ENCODE data around the gene MPPED1. TPM values are rescaled to one million over a fixed set of nuclear protein-coding genes. Genes with fewer than 3 reads are reported as not detected.

Gene MPPED1
- total RNA-seq, 1 experiment from 2014 or later, result not detected

GRCh38 chr22:43419371-43420080 lies 7.7 kb downstream of the MPPED1 start:
- H3K9me3 ChIP-seq, result no peaks in the 10 kb centered on the region
- DNase-seq, result no peak
- no peak overlapping the region for H3K4me3 ChIP-seq
- peaks cover 5% of the 10 kb centered on the region for H3K27me3 ChIP-seq
- H3K36me3 ChIP-seq, result no peaks in the 10 kb centered on the region

GRCh38 chr22:43421046-43421665 lies 9.3 kb downstream of the MPPED1 start:
- Histone ChIP-seq H3K9me3 (no peaks in the 10 kb centered on the region), H3K27me3 (no peaks in the 10 kb centered on the region; the same call in none of the 2 replicates), H3K4me3 (no peak overlapping the region), H3K36me3 (no peaks in the 10 kb centered on the region)
- no peak for DNase-seq

- Histone ChIP-seq H3K9me3 (no peaks in the 10 kb centered on the region), H3K27me3 (no peaks in the 10 kb centered on the region; the same call in 1 of the 2 replicates), H3K36me3 (no peaks in the 10 kb centered on the region), H3K4me3 (no peak overlapping the region)
- DNase-seq, result no peak
These were observed 10.3 kb downstream of the MPPED1 start for GRCh38 chr22:43421914-43422615.

DNA sequence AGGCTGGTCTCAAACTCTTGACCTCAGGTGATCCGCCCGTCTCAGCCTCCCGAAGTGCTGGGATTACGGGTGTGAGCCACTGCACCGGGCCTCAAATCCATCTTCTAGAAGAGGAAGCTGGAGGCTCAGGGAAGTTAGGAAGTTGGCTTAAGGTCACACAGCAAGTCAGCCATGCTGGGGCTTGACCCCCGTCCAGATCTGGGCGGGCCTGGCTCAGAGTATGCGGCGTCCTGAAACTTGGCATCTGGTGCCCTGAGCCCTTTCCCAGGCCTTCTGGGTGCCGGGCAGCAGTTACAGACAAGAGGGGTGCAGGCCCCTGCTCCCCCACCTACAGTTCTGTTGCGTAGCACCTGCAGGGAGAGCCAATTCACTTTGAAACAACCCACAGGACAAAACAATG lies 11.2 kb downstream of the MPPED1 start:
- Histone ChIP-seq H3K36me3 (no peaks in the 10 kb centered on the region), H3K4me3 (no peak overlapping the region), H3K27me3 (no peaks in the 10 kb centered on the region), H3K9me3 (no peaks in the 10 kb centered on the region)
- DNase-seq, result no peak

- Histone ChIP-seq H3K27me3 (no peaks in the 10 kb centered on the region), H3K4me3 (no peak overlapping the region), H3K36me3 (no peaks in the 10 kb centered on the region), H3K9me3 (no peaks in the 10 kb centered on the region)
- no peak for DNase-seq
These were observed 12.4 kb downstream of the MPPED1 start for GRCh38 chr22:43424201-43424600.

DNA sequence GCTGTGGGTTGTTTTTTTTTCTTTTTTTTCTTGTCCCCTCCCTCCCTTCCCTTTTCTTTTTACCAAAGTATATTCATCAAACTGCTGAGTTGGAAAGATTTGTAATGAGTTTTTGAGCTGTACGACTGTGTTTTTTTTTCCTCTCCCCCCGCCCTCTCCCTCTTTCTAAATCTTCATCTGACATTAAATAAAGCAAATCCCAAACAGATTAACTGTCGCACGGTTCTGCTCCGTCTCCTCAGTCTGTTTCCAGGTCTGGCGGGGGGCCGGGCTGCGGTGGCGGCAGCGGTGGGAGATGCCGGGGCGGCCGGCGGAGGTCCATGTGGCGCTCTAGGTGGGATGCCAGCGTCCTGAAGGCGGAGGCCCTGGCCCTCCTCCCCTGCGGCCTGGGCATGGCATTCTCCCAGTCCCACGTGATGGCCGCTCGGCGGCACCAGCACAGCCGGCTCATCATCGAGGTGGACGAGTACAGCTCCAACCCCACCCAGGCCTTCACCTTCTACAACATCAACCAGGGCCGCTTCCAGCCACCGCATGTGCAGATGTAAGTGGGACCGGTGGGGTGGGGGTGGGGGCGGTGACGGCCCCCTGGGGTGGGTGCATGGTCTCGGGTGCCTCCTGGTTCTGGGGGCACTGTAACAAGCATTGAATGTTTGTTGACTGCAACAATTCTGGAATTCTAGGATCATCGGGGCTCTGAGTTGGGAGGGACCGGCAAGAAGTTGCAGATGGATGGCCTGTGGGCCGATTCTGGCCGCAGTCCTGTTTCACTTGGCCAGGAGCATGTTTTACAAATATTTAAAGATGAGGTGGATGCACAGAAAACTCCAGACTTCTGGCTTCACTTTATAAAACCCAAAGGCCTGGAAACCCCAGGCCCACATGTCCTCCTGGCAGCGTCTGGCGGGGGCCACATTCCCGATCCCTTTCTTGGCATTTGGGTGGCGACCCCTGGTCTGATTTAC lies 13.1 kb downstream of the MPPED1 start:
- H3K27me3 ChIP-seq, result no peaks in the 10 kb centered on the region
- no peak overlapping the region for H3K4me3 ChIP-seq
- no peak for DNase-seq
- no peaks in the 10 kb centered on the region for H3K36me3 ChIP-seq
- no peaks in the 10 kb centered on the region for H3K9me3 ChIP-seq

DNA sequence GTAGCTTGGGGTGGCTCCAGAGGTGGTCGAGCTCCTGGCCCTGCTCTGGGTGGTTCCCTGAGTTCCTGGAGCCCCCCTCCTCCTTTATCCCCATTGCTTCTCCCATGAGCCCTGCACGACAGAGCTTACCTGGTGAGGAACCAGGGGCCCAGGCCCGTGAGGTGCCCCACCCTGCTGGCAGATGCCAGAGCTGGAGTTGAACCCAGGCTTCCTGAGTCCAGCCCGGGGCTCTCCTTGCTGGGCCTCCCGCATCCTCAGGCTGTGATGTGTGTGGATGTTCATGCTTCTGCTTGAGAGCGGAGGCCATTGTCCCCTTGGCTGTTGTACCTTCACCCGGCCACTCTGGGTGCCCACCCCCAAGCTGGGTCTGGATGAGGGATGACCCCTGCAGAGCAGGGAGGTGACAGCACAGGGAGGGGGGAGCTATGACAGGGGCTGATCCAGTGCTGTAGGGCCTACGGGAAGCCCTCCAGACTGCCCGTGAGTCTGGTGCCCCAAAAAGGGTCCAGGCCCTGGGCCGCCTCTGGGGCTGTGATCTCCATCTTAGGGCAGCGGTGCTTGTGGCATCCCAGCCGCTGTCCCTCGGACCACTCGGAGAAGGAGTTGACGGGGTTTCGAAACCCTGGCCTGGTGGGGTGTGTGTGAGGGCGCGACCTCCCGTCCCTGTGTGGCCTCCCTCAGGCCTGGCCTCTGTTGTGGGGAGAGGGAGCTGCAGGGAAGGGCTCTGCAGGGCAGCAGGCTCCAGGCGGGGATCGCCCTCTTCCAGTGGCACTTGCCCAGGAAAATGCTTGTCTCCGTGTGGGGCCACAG lies 14.4 kb downstream of the MPPED1 start:
- H3K27me3 ChIP-seq, result no peaks in the 10 kb centered on the region
- H3K36me3 ChIP-seq, result no peaks in the 10 kb centered on the region
- H3K4me3 ChIP-seq, result no peak overlapping the region
- no peaks in the 10 kb centered on the region for H3K9me3 ChIP-seq
- DNase-seq, result no peak

DNA sequence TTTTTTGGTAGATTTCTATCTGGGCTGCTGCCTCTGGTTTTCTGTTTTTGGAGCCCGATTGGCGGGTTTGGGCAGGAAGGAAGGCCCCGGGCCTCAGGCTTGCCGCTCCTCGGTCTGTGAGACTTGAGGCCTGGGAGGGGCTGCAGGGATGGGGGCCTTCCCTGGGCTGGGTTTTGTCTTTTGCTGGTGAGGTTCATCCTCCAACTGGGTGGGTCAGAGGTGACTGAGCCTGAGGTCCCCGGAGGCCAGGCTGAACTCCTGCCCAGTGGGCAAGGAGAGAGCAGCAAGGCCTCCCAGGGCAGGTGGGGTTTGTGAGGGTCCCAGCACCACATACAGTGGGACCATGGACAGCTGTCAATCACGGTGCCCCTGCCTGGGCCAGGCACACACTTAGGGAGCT lies 15.0 kb downstream of the MPPED1 start:
- no peaks in the 10 kb centered on the region for H3K9me3 ChIP-seq
- 0 out of 2 replicates have a peak, but pooled peaks cover 2% of the 10 kb centered on the region for H3K27me3 ChIP-seq
- H3K36me3 ChIP-seq, result no peaks in the 10 kb centered on the region
- no peak for DNase-seq
- no peak overlapping the region for H3K4me3 ChIP-seq

DNA sequence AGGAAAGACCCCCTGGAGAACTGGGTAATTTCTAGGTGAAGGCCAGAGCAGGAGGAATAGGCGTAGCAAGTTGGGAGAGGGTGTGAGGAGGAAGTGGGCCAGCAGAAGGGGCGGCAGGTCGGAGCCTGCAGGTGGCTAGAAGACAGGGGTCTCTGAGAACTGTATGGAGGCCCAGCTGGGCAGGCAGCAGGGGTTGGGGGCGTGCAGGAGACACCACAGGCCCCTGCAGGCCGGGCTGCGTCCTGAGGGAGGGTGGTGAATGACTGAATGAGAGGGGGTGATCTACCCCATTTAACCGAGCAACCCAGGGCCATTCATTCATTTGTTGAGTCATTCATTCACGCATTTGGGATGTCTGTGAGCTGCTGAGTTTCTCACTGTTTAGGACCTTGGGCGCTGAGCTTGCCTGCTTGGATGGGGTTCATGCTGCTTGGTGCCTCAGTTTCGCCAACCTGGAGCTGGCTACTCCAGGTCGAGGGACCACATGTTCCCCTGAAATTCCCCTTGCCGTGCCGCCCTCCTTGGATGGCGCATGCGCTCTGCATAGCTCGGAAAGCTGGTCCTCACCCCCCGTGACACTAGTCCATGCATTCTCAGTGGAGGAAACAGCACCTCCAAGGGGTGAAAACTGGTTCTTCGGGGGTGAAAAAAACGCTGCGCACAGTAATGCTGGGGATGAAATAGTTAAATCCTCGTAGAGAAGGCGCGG lies 15.6 kb downstream of the MPPED1 start:
- Histone ChIP-seq H3K4me3 (no peak overlapping the region), H3K36me3 (no peaks in the 10 kb centered on the region), H3K9me3 (no peaks in the 10 kb centered on the region), H3K27me3 (0 out of 2 replicates have a peak, but pooled peaks cover 3% of the 10 kb centered on the region)
- no peak for DNase-seq

GRCh38 chr22:43428005-43428485 lies 16.2 kb downstream of the MPPED1 start:
- H3K4me3 ChIP-seq, result no peak overlapping the region
- DNase-seq, result no peak
- no peaks in the 10 kb centered on the region for H3K36me3 ChIP-seq
- 0 out of 2 replicates have a peak, but pooled peaks cover 3% of the 10 kb centered on the region for H3K27me3 ChIP-seq
- no peaks in the 10 kb centered on the region for H3K9me3 ChIP-seq

DNA sequence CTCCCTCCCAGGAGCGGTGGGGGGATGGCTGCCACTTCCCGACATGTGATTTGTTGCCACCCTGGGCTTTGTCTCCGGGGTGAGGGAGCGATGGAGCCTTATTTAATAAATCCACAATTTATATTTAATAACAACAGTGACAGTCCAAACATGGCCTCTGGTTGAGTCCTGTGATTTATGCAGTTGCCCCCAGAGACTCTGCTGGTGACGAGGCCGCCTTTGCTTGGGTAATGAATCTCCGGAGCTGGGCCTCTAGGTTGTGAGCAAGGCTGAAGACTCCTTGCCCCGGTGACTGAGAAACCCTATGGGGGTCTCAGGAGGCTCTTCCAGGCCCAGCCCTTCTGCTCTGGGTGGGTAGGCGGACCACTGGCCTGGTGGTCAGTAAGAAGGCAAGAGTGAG lies 16.7 kb downstream of the MPPED1 start:
- no peaks in the 10 kb centered on the region for H3K36me3 ChIP-seq
- 0 out of 2 replicates have a peak, but pooled peaks cover 3% of the 10 kb centered on the region for H3K27me3 ChIP-seq
- no peak overlapping the region for H3K4me3 ChIP-seq
- no peaks in the 10 kb centered on the region for H3K9me3 ChIP-seq
- no peak for DNase-seq

GRCh38 chr22:43429426-43429825 lies 17.6 kb downstream of the MPPED1 start:
- Histone ChIP-seq H3K27me3 (0 out of 2 replicates have a peak, but pooled peaks cover 3% of the 10 kb centered on the region), H3K36me3 (no peaks in the 10 kb centered on the region), H3K9me3 (no peaks in the 10 kb centered on the region), H3K4me3 (no peak overlapping the region)
- DNase-seq, result no peak

GRCh38 chr22:43431808-43432554 lies 20.2 kb downstream of the MPPED1 start:
- H3K36me3 ChIP-seq, result no peaks in the 10 kb centered on the region
- no peaks in the 10 kb centered on the region for H3K9me3 ChIP-seq
- 0 out of 2 replicates have a peak, but pooled peaks cover 3% of the 10 kb centered on the region for H3K27me3 ChIP-seq
- no peak for DNase-seq
- no peak overlapping the region for H3K4me3 ChIP-seq

DNA sequence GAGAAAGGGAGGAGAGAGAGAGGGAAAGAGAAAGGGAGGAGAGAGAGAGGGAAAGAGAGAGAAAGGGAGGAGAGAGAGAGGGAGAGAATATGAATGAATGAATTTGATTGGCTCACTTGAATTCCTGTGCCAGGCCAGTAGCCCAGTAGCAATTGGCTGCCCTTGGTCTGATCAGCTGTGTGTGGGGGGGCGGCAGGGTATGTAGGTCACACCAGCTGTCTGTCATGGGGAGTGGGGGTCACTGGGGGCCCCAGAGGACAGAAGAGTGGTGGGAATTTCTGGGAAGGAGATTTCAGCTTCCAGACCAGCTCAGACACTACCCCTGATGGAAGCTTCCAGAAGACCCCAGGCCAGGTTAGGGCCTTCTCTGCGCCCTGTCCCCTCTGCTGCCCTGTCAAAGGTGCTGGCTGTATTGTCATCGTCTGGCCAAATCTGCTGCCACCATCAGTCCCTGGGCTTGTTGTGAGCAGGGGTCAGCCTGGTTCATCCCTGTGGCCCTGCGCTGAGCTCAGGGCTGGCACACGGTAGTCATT lies 21.1 kb downstream of the MPPED1 start:
- Histone ChIP-seq H3K4me3 (no peak overlapping the region), H3K27me3 (0 out of 2 replicates have a peak, but pooled peaks cover 3% of the 10 kb centered on the region), H3K36me3 (no peaks in the 10 kb centered on the region), H3K9me3 (no peaks in the 10 kb centered on the region)
- DNase-seq, result no peak

Data from MG63 (cell line).